GM23338 (cell line): Measurements from ENCODE around the gene CLDN17.

Experiments used
- ZNF331 ChIP-seq: fragments of 250-450 bp; sonication (Bioruptor Pico); IDR thresholded peaks from 2 replicates; pipeline ENCODE4 v1.5.0; 2020; ENCODE audit warnings: low read depth, mild to moderate bottlenecking, moderate library complexity
- TF ChIP-seq, protein P1 (sequence below), 2 experiments: fragments of 200-600 bp in 1 of 2; sonication (generic) in 1 of 2; conservative IDR thresholded peaks; 2 replicates each; pipeline versions ENCODE4 v1.5.1 to v1.6.1; 2016 to 2017; ENCODE audit warnings: antibody characterized with exemption in 2 of 2, low read depth in 2 of 2, mild to moderate bottlenecking in 2 of 2, moderate library complexity in 1 of 2

GRCh38 chr21:30116479-30116878 lies 50.1 kb downstream of the CLDN17 start:
- TF ChIP-seq, protein P1, sequence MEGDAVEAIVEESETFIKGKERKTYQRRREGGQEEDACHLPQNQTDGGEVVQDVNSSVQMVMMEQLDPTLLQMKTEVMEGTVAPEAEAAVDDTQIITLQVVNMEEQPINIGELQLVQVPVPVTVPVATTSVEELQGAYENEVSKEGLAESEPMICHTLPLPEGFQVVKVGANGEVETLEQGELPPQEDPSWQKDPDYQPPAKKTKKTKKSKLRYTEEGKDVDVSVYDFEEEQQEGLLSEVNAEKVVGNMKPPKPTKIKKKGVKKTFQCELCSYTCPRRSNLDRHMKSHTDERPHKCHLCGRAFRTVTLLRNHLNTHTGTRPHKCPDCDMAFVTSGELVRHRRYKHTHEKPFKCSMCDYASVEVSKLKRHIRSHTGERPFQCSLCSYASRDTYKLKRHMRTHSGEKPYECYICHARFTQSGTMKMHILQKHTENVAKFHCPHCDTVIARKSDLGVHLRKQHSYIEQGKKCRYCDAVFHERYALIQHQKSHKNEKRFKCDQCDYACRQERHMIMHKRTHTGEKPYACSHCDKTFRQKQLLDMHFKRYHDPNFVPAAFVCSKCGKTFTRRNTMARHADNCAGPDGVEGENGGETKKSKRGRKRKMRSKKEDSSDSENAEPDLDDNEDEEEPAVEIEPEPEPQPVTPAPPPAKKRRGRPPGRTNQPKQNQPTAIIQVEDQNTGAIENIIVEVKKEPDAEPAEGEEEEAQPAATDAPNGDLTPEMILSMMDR (conservative IDR thresholded peaks at IDR 0.05; ENCODE audit: low read depth in 2 of 2) = no peak
- no peak for TF ChIP-seq ZNF331 (CRISPR knock-in tag)
